ENCODE results near the gene ATG101. TPM values are rescaled to one million over a fixed set of nuclear protein-coding genes. Genes with fewer than 3 reads are reported as not detected.
A peak's percentile ranks its signal among the peaks of the same experiment; 100 is the strongest.

ATG101 gene
- total and polyA plus RNA-seq, 11 donors, result 18.9 to 108 (median 24.1) TPM

GRCh38 chr12:52032446-52032803 lies 37.4 kb upstream of the ATG101 start:
- peak overlapping the region in 10 of 12 donors; percentile 13 to 52 (median 43) for H3K4me3 ChIP-seq
- H3K27me3 ChIP-seq, result no peaks in the 10 kb centered on the region
- peaks cover 14 to 61% (median 36%) of the 10 kb centered on the region in 12 donors for H3K4me1 ChIP-seq
- intact Hi-C loops (cut with DNase I), result loop anchor here in 4 of 10 donors (2.0 kb wide), 2 partner anchors 18 to 36 kb away; partner anchors contain the start of genes NR4A1 (in 4 of the 4) and ATG101 (in 2 of the 4)
- WGBS, 4 donors, result 3 to 7% (median 5%) methylated on average over 5 of the region's 5 CpGs
- H3K36me3 ChIP-seq, result no peaks in the 10 kb centered on the region
- TF ChIP-seq CTCF (IDR thresholded peaks at IDR 0.05) (no peak), POLR2A (IDR thresholded peaks at IDR 0.05) (no peak)
- DNase-seq, result peak in 4 of 5 donors; percentile 84 to 86 (median 84)
- H3K9me3 ChIP-seq, result no peaks in the 10 kb centered on the region
- peak overlapping the region; percentile 83 to 98 (median 96) for H3K27ac ChIP-seq
- ATAC-seq, result peak; percentile 29 to 56 (median 51)

- intact Hi-C loops (cut with DNase I), result loop anchor here in 4 of 10 donors (2.0 kb wide), 2 partner anchors 18 to 36 kb away; partner anchors contain the start of genes NR4A1 (in 4 of the 4) and ATG101 (in 2 of the 4)
- H3K27me3 ChIP-seq, result no peaks in the 10 kb centered on the region
- DNase-seq, result peak; percentile 98 to 100 (median 99)
- H3K9me3 ChIP-seq, result no peaks in the 10 kb centered on the region
- H3K27ac ChIP-seq, result peak overlapping the region; percentile 83 to 98 (median 96)
- no peaks in the 10 kb centered on the region for H3K36me3 ChIP-seq
- peaks cover 14 to 63% (median 38%) of the 10 kb centered on the region in 12 donors for H3K4me1 ChIP-seq
- TF ChIP-seq POLR2A (IDR thresholded peaks at IDR 0.05), result peak; percentile 85 to 91
- no peak for TF ChIP-seq CTCF (IDR thresholded peaks at IDR 0.05)
- peak; percentile 92 to 95 (median 94) for ATAC-seq
- peak overlapping the region in 10 of 12 donors; percentile 20 to 52 (median 43) for H3K4me3 ChIP-seq
- WGBS, 4 donors, result 0 to 2% (median 0%) methylated on average over 17 to 48 of the region's 48 CpGs
Measured at GRCh38 chr12:52032804-52033445, 36.9 kb upstream of the ATG101 start.

- Histone ChIP-seq H3K4me3 (peak overlapping the region in 10 of 12 donors; percentile 20 to 52 (median 42)), H3K4me1 (peaks cover 14 to 69% (median 45%) of the 10 kb centered on the region in 12 donors), H3K36me3 (no peaks in the 10 kb centered on the region), H3K27me3 (no peaks in the 10 kb centered on the region), H3K27ac (peak overlapping the region; percentile 71 to 98 (median 96)), H3K9me3 (no peaks in the 10 kb centered on the region)
- peak in 1 of 5 donors; percentile 41 for DNase-seq
- intact Hi-C loops (cut with DNase I), result loop anchor here in 4 of 10 donors (2.0 kb wide), 2 partner anchors 17 to 35 kb away; partner anchors contain the start of genes NR4A1 (in 4 of the 4) and ATG101 (in 2 of the 4)
- 58 to 62% (median 60%) methylated on average over 11 to 13 of the region's 13 CpGs for WGBS, 4 donors
- ATAC-seq, result no peak
- TF ChIP-seq CTCF (IDR thresholded peaks at IDR 0.05), result no peak
- TF ChIP-seq POLR2A (IDR thresholded peaks at IDR 0.05), result no peak
Measured at GRCh38 chr12:52033446-52034140, 36.2 kb upstream of the ATG101 start.

- H3K4me1 ChIP-seq, result peaks cover 14 to 72% (median 48%) of the 10 kb centered on the region in 12 donors
- TF ChIP-seq POLR2A (IDR thresholded peaks at IDR 0.05) (no peak), CTCF (IDR thresholded peaks at IDR 0.05) (no peak)
- intact Hi-C loops (cut with DNase I), result no loop called here
Measured at GRCh38 chr12:52035190-52035589, 34.6 kb upstream of the ATG101 start.

More at GRCh38 chr12:52035190-52035589, 34.6 kb upstream of the ATG101 start:
- ATAC-seq (no peak), DNase-seq (no peak)
- H3K27me3 ChIP-seq, result no peaks in the 10 kb centered on the region
- no peaks in the 10 kb centered on the region for H3K36me3 ChIP-seq
- H3K4me3 ChIP-seq, result no peak overlapping the region
- 91 to 96% (median 94%) methylated on average over 4 of the region's 4 CpGs for WGBS, 4 donors
- peak overlapping the region in 7 of 12 donors; percentile 2 to 98 (median 97) for H3K27ac ChIP-seq
- H3K9me3 ChIP-seq, result no peaks in the 10 kb centered on the region
